GM12878 (cell line): ENCODE results near the gene HJV.
"Not testable (repeated sequence)": the region's sequence is repeated elsewhere in the genome, so short reads cannot be mapped to it uniquely, and the experiment has no call there.

Experiments
- CEBPB ChIP-seq, 2 experiments: fragments of 150-350 bp in 1 of 2; IDR thresholded peaks; 2 replicates each; pipeline ENCODE4 v1.6.1; 2012 to 2014; ENCODE audit warnings: low read depth in 2 of 2, low read length in 2 of 2, borderline replicate concordance in 1 of 2, inconsistent platforms in 1 of 2
- CTCF ChIP-seq, 3 experiments: IDR thresholded peaks in 2 of 3; conservative IDR thresholded peaks in 1 of 3; 2 replicates each; pipeline ENCODE4 v1.5.1; 2011; ENCODE audit warnings: low read depth in 3 of 3, low read length in 3 of 3, mild to moderate bottlenecking in 3 of 3, control low read depth in 2 of 3, moderate library complexity in 2 of 3, inconsistent platforms in 1 of 3, mixed read lengths in 1 of 3; ENCODE audit not compliant: control insufficient read depth in 2 of 3, insufficient read depth in 1 of 3; ENCODE audit errors: extremely low read depth in 1 of 3
- E4F1 ChIP-seq: fragments of 450-650 bp; IDR thresholded peaks from 2 replicates; pipeline ENCODE4 v1.6.1; 2018; ENCODE audit warnings: borderline replicate concordance, mild to moderate bottlenecking; ENCODE audit not compliant: partially characterized antibody
- GATAD2B ChIP-seq: fragments of 450-650 bp; conservative IDR thresholded peaks from 2 replicates; pipeline ENCODE4 v1.6.1; 2017; ENCODE audit warnings: low read depth, mild to moderate bottlenecking, moderate library complexity

GRCh38 chr1:146025787-146026495 is 4.4 kb upstream of the HJV start:
- not testable (repeated sequence) for TF ChIP-seq E4F1; CTCF (IDR thresholded peaks at IDR 0.05 in 2 of 3, conservative IDR thresholded peaks at IDR 0.05 in 1 of 3; ENCODE audit: control insufficient read depth in 2 of 3, extremely low read depth in 1 of 3, insufficient read depth in 1 of 3, low read depth in 3 of 3, low read length in 3 of 3); CEBPB (IDR thresholded peaks at IDR 0.05; ENCODE audit: borderline replicate concordance in 1 of 2, low read depth in 2 of 2, low read length in 2 of 2); GATAD2B
